Adrenal gland (tissue), 5 donors: Measurements from ENCODE around the gene KCNK3.

Source experiments
- POLR2A ChIP-seq, 2 donors: fragments of 450-650 bp; IDR thresholded peaks; one replicate each; pipeline ENCODE4 v1.6.1; 2017; ENCODE audit warnings: antibody characterized with exemption in 2 of 2, mild to moderate bottlenecking in 2 of 2, moderate library complexity in 1 of 2
- TF ChIP-seq, protein P1 (sequence below), 6 experiments: fragments of 450-650 bp in 4 of 6; fragments of 200-600 bp in 2 of 6; sonication (generic) in 1 of 6; IDR thresholded peaks; 1 replicate in 5 of 6; 2 replicates in 1 of 6; pipeline versions ENCODE4 v1.5.1 to v1.8.0; 2016 to 2021; ENCODE audit warnings: antibody characterized with exemption in 6 of 6, mild to moderate bottlenecking in 2 of 6, moderate library complexity in 1 of 6
- donor health status: DM: no; HTN: no; CAD: no.

DNA sequence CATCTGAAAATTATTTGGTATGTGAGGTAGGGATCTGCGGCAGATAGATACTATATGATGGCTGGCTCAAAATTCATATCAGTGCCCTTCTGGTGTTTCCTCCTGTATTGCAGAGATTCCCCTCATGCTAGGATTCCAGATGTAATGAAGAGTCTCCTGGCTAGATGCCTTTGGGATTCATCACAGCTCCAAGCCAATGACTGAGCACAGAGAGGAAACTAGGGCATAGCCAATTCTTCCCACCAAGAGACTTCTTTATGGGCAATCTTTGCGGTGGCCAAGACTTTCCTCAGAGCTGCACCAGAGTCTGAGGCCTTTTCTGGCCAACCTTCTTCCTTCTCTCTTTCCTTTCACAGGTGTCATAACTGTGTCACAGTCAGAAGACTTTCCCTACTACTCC is 25.9 kb upstream of the KCNK3 start:
- TF ChIP-seq, protein P1, sequence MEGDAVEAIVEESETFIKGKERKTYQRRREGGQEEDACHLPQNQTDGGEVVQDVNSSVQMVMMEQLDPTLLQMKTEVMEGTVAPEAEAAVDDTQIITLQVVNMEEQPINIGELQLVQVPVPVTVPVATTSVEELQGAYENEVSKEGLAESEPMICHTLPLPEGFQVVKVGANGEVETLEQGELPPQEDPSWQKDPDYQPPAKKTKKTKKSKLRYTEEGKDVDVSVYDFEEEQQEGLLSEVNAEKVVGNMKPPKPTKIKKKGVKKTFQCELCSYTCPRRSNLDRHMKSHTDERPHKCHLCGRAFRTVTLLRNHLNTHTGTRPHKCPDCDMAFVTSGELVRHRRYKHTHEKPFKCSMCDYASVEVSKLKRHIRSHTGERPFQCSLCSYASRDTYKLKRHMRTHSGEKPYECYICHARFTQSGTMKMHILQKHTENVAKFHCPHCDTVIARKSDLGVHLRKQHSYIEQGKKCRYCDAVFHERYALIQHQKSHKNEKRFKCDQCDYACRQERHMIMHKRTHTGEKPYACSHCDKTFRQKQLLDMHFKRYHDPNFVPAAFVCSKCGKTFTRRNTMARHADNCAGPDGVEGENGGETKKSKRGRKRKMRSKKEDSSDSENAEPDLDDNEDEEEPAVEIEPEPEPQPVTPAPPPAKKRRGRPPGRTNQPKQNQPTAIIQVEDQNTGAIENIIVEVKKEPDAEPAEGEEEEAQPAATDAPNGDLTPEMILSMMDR (IDR thresholded peaks at IDR 0.05) = no peak
- no peak for TF ChIP-seq POLR2A (IDR thresholded peaks at IDR 0.05)
